K562 (cell line): Measurements from ENCODE around the gene SNX25. TPM values are rescaled to one million over a fixed set of nuclear protein-coding genes. Genes with fewer than 3 reads are reported as not detected.
A peak's percentile ranks its signal among the peaks of the same experiment; 100 is the strongest.

Experiments used
- CREM ChIP-seq: IDR thresholded peaks from 2 replicates; pipeline ENCODE4 v1.6.1; 2014; ENCODE audit warnings: antibody characterized with exemption, low read depth
- E2F8 ChIP-seq: fragments of 450-650 bp; IDR thresholded peaks from 2 replicates; pipeline ENCODE4 v1.7.1; 2018; ENCODE audit warnings: mild to moderate bottlenecking, low read depth; ENCODE audit not compliant: partially characterized antibody
- GTF2A2 ChIP-seq: IDR thresholded peaks from 2 replicates; pipeline ENCODE4 v1.6.1; 2016; ENCODE audit warnings: mild to moderate bottlenecking, missing genetic modification characterization, missing compliant biosample characterization
- HDAC2 ChIP-seq: fragments of 450-650 bp; IDR thresholded peaks from 2 replicates; pipeline ENCODE4 v1.6.1; 2016; ENCODE audit warnings: mild to moderate bottlenecking
- HMGN3 ChIP-seq: IDR thresholded peaks from 2 replicates; pipeline ENCODE4 v1.6.1; 2011; ENCODE audit warnings: borderline replicate concordance, low read depth, mild to moderate bottlenecking, mixed read lengths, low read length; ENCODE audit not compliant: insufficient read length; ENCODE audit errors: extremely low read depth
- MEIS2 ChIP-seq: fragments of 450-650 bp; IDR thresholded peaks from 2 replicates; pipeline ENCODE4 v1.6.1; 2014; ENCODE audit warnings: mild to moderate bottlenecking; ENCODE audit not compliant: partially characterized antibody
- MTF1 ChIP-seq: fragments of 250-450 bp; sonication (Bioruptor Pico); IDR thresholded peaks from 2 replicates; pipeline ENCODE4 v1.9.0; 2021; ENCODE audit warnings: moderate library complexity, mild to moderate bottlenecking, inconsistent platforms, borderline replicate concordance
- RAD21 ChIP-seq, 2 experiments: fragments of 250-450 bp in 1 of 2; fragments of 450-650 bp in 1 of 2; sonication (Bioruptor Pico) in 1 of 2; formaldehyde crosslinking in 1 of 2; IDR thresholded peaks in 1 of 2; conservative IDR thresholded peaks in 1 of 2; 2 replicates each; pipeline versions ENCODE4 v1.4.0 to v1.8.0; 2020 to 2022; ENCODE audit warnings: mild to moderate bottlenecking in 2 of 2, moderate library complexity in 1 of 2
- SAFB ChIP-seq: fragments of 200-400 bp; formaldehyde crosslinking; IDR thresholded peaks from 2 replicates; pipeline ENCODE4 v1.6.1; 2017; ENCODE audit warnings: low read depth, low read length, borderline replicate concordance
- TAF1 ChIP-seq: IDR thresholded peaks from 2 replicates; pipeline ENCODE4 v1.6.1; 2011; ENCODE audit warnings: mild to moderate bottlenecking, low read length, moderate library complexity; ENCODE audit not compliant: insufficient read depth, control insufficient read depth, severe bottlenecking; ENCODE audit errors: extremely low read depth
- TAF15 ChIP-seq: fragments of 200-400 bp; formaldehyde crosslinking; IDR thresholded peaks from 2 replicates; pipeline ENCODE4 v1.6.1; 2017; ENCODE audit warnings: mild to moderate bottlenecking, low read depth, low read length, moderate library complexity
- U2AF1 ChIP-seq: fragments of 200-400 bp; formaldehyde crosslinking; optimal IDR thresholded peaks from 2 replicates; pipeline ENCODE3; 2017; ENCODE audit warnings: mild to moderate bottlenecking, low read depth, low read length, moderate library complexity
- ZFP30 ChIP-seq: fragments of 250-450 bp; sonication (Bioruptor Pico); IDR thresholded peaks from 2 replicates; pipeline ENCODE4 v1.8.0; 2022; ENCODE audit warnings: moderate library complexity, mild to moderate bottlenecking, inconsistent platforms, borderline replicate concordance
- ZNF518B ChIP-seq: fragments of 250-450 bp; sonication (Bioruptor Pico); IDR thresholded peaks from 2 replicates; pipeline ENCODE4 v1.5.0; 2021; ENCODE audit warnings: mild to moderate bottlenecking, moderate library complexity
- ZNF644 ChIP-seq: fragments of 200-800 bp; sonication (Bioruptor generic); IDR thresholded peaks from 2 replicates; pipeline ENCODE4 v1.6.1; 2016; ENCODE audit warnings: low read depth, missing genetic modification characterization, missing compliant biosample characterization
- polyA plus RNA-seq, 8 experiments: library from polyadenylated mRNA; depleted of rRNA in 4 of 8; stranded (reverse) in 5 of 8; unstranded in 3 of 8; fragments of >200 nt; fragmentation: Nextera tagmentation in 2 of 8; fragmentation: Illumina TruSeq in 1 of 8; extraction: Ambion mirVana in 2 of 8; extraction: Trizol in 1 of 8; gene quantifications; 2 replicates each; pipeline versions ENCODE4 v1.2.1 to v1.2.3, GENCODE V29; 2011 to 2014; ENCODE audit warnings: inconsistent platforms in 1 of 8, missing spikeins in 1 of 8
- total RNA-seq, 7 experiments: library from RNA; depleted of rRNA in 6 of 7; stranded (reverse); fragments of >200 nt in 6 of 7; fragmentation: Illumina TruSeq in 2 of 7; extraction: Trizol in 2 of 7; gene quantifications; 2 replicates each; pipeline versions ENCODE4 v1.2.1 to v1.2.3, GENCODE V29; 2011 to 2021; ENCODE audit warnings: low replicate concordance in 1 of 7

Gene SNX25
- total and polyA plus RNA-seq, 9 of the 15 experiments (the other 6 are each of a cell fraction or from before 2014, with no cell fraction given): 2.5 to 23.4 (median 13.3) TPM

GRCh38 chr4:185209031-185209851, at the start of gene SNX25 (continued):
- TF ChIP-seq ZNF518B (CRISPR knock-in tag) (no peak), MEIS2 (peak; percentile 88), MTF1 (CRISPR knock-in tag) (no peak), SAFB (no peak), ZFP30 (CRISPR knock-in tag) (no peak), TAF1 (peak; percentile 79), HDAC2 (no peak), ZNF644 (tag) (no peak), E2F8 (no peak), U2AF1 (no peak), TAF15 (no peak), CREM (peak; percentile 63), GTF2A2 (tag) (no peak), RAD21 (CRISPR knock-in tag; conservative IDR thresholded peaks at IDR 0.05 in 1 of 2, IDR thresholded peaks at IDR 0.05 in 1 of 2) (peak in 1 of 2 experiments; percentile 25; a peak in 2 of 4 replicates), HMGN3 (peak; percentile 63)
